K562 (cell line): Measurements from ENCODE around the gene CMIP. TPM values are rescaled to one million over a fixed set of nuclear protein-coding genes. Genes with fewer than 3 reads are reported as not detected.
A peak's percentile ranks its signal among the peaks of the same experiment; 100 is the strongest.

Experiments used
- ELF1 ChIP-seq: fragments of 200-800 bp; sonication (Bioruptor generic); IDR thresholded peaks from 2 replicates; pipeline ENCODE4 v1.6.1; 2016; ENCODE audit warnings: missing genetic modification characterization, missing compliant biosample characterization
- ELF2 ChIP-seq: fragments of 250-450 bp; sonication (Bioruptor Pico); IDR thresholded peaks from 2 replicates; pipeline ENCODE4 v1.5.0; 2021; ENCODE audit warnings: mild to moderate bottlenecking
- ERF ChIP-seq: fragments of 450-650 bp; formaldehyde crosslinking; IDR thresholded peaks from 2 replicates; pipeline ENCODE4 v1.4.0; 2020; ENCODE audit warnings: mild to moderate bottlenecking, mixed read lengths
- ESRRB ChIP-seq: fragments of 250-450 bp; sonication (Bioruptor Pico); IDR thresholded peaks from 2 replicates; pipeline ENCODE4 v1.5.0; 2020; ENCODE audit warnings: mild to moderate bottlenecking, moderate library complexity, borderline replicate concordance
- ETV5 ChIP-seq: sonication (generic); formaldehyde crosslinking; IDR thresholded peaks from 2 replicates; pipeline ENCODE4 v1.4.0; 2020; ENCODE audit warnings: low read depth, mild to moderate bottlenecking, missing genetic modification reagents
- GABPB1 ChIP-seq: sonication (generic); formaldehyde crosslinking; IDR thresholded peaks from 2 replicates; pipeline ENCODE4 v1.8.0; 2022; ENCODE audit warnings: mild to moderate bottlenecking, missing genetic modification reagents
- NUFIP1 ChIP-seq: fragments of 450-650 bp; IDR thresholded peaks from 2 replicates; pipeline ENCODE4 v1.6.1; 2018; ENCODE audit not compliant: partially characterized antibody
- POLR2AphosphoS5 ChIP-seq: IDR thresholded peaks from 2 replicates; pipeline ENCODE4 v1.6.1; 2011; ENCODE audit warnings: mild to moderate bottlenecking, low read depth, low read length, moderate library complexity; ENCODE audit not compliant: control insufficient read depth, insufficient read depth
- PPARD ChIP-seq: fragments of 250-450 bp; sonication (Bioruptor Pico); IDR thresholded peaks from 2 replicates; pipeline ENCODE4 v1.8.0; 2022; ENCODE audit warnings: inconsistent platforms, mild to moderate bottlenecking, moderate library complexity
- SMAD1 ChIP-seq: fragments of 150-350 bp; IDR thresholded peaks from 2 replicates; pipeline ENCODE4 v1.6.1; 2014; ENCODE audit warnings: low read length, low read depth; ENCODE audit not compliant: partially characterized antibody
- SP2 ChIP-seq: IDR thresholded peaks from 2 replicates; pipeline ENCODE4 v1.6.1; 2011; ENCODE audit warnings: mild to moderate bottlenecking, low read depth, low read length, moderate library complexity; ENCODE audit not compliant: poor library complexity, severe bottlenecking; ENCODE audit errors: extremely low read depth
- TAL1 ChIP-seq: fragments of 450-650 bp; IDR thresholded peaks from 2 replicates; pipeline ENCODE4 v1.6.1; 2016; ENCODE audit warnings: mild to moderate bottlenecking
- WHSC1 ChIP-seq: IDR thresholded peaks from one replicate; pipeline ENCODE4 v1.6.1; 2012; ENCODE audit warnings: low read length, control low read depth, inconsistent platforms
- ZNF311 ChIP-seq: fragments of 250-450 bp; sonication (Bioruptor Pico); IDR thresholded peaks from 2 replicates; pipeline ENCODE4 v1.4.0; 2020; ENCODE audit warnings: mild to moderate bottlenecking, moderate library complexity
- ZNF766 ChIP-seq: fragments of 200-800 bp; sonication (Bioruptor generic); conservative IDR thresholded peaks from 2 replicates; pipeline ENCODE4 v1.6.1; 2016; ENCODE audit warnings: missing genetic modification characterization, missing compliant biosample characterization
- polyA plus RNA-seq, 8 experiments: library from polyadenylated mRNA; depleted of rRNA in 4 of 8; stranded (reverse) in 5 of 8; unstranded in 3 of 8; fragments of >200 nt; fragmentation: Nextera tagmentation in 2 of 8; fragmentation: Illumina TruSeq in 1 of 8; extraction: Ambion mirVana in 2 of 8; extraction: Trizol in 1 of 8; gene quantifications; 2 replicates each; pipeline versions ENCODE4 v1.2.1 to v1.2.3, GENCODE V29; 2011 to 2014; ENCODE audit warnings: inconsistent platforms in 1 of 8, missing spikeins in 1 of 8
- total RNA-seq, 7 experiments: library from RNA; depleted of rRNA in 6 of 7; stranded (reverse); fragments of >200 nt in 6 of 7; fragmentation: Illumina TruSeq in 2 of 7; extraction: Trizol in 2 of 7; gene quantifications; 2 replicates each; pipeline versions ENCODE4 v1.2.1 to v1.2.3, GENCODE V29; 2011 to 2021; ENCODE audit warnings: low replicate concordance in 1 of 7
- TF ChIP-seq, protein P1 (sequence below), 2 experiments: fragments of 450-650 bp in 1 of 2; sonication (generic) in 1 of 2; formaldehyde crosslinking in 1 of 2; IDR thresholded peaks in 1 of 2; conservative IDR thresholded peaks in 1 of 2; 2 replicates each; pipeline versions ENCODE4 v1.6.1 to v1.8.1; 2016 to 2023; ENCODE audit warnings: mild to moderate bottlenecking in 2 of 2, moderate library complexity in 2 of 2, inconsistent platforms in 1 of 2, missing genetic modification reagents in 1 of 2
- TF ChIP-seq, protein P2 (sequence below): fragments of 450-650 bp; IDR thresholded peaks from 2 replicates; pipeline ENCODE4 v1.6.1; 2017; ENCODE audit warnings: antibody characterized with exemption
- TF ChIP-seq, protein P3 (sequence below), 2 experiments: fragments of 200-800 bp in 1 of 2; sonication (Bioruptor generic) in 1 of 2; sonication (generic) in 1 of 2; formaldehyde crosslinking in 1 of 2; IDR thresholded peaks in 1 of 2; conservative IDR thresholded peaks in 1 of 2; 2 replicates each; pipeline versions ENCODE4 v1.5.0 to v1.6.1; 2016 to 2020; ENCODE audit warnings: missing compliant biosample characterization in 1 of 2, missing genetic modification characterization in 1 of 2, missing genetic modification reagents in 1 of 2
- TF ChIP-seq, protein P4 (sequence below): sonication (generic); formaldehyde crosslinking; IDR thresholded peaks from 2 replicates; pipeline ENCODE4 v1.9.0; 2022; ENCODE audit warnings: mild to moderate bottlenecking, missing genetic modification reagents
- TF ChIP-seq, protein P5 (sequence below): conservative IDR thresholded peaks from 2 replicates; pipeline ENCODE4 v1.6.1; 2011; ENCODE audit warnings: low read depth, mild to moderate bottlenecking, low read length; ENCODE audit not compliant: control insufficient read depth

The CMIP gene
- total and polyA plus RNA-seq, 9 of the 15 experiments (the other 6 are each of a cell fraction or from before 2014, with no cell fraction given), result 0.94 to 82.5 (median 10.3) TPM

DNA sequence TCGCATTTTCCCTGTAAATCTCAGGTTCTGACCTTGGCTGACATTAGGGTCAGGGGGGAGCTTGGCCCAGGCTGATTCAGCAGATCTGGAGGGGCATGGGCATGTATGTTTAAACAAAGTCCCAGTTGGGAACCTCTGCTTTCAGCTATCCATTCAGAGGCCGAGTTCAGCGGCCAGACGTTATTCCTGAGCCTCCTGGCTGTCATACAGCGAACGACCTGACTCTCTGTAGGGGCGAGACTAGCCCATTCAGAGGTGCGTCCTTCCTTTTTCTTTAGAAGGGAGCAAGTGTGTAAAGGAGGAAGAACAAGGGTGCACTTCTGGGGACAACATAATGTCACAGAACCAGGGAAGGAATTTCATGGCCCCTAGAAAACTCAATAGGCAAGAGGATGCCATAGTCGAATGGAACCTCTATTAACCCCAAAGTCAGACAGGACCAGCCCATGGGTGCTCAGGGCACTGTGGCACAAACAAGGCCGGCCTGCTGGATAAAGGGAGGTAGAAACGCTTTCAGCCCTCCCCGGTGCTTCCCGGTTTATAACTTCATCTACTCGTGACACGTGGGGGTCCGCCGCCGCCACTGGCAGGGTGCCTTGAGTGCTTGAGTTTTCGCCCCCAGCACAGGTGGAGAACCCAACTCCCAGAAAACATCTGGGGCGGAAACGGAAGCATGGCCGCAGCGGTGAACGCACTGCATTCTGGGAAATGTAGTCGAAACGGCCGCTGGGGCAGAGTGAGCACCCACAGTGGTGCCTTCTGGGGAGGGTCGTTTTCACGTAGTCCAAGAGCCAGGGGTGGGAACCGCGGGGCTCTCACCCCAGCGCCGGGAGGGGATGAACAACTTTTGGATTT is 301.3 kb downstream of the CMIP start (continued):
- TF ChIP-seq SP2 (no peak), POLR2AphosphoS5 (no peak), ELF2 (peak; percentile 62; the same call in 1 of the 2 replicates), NUFIP1 (no peak), ELF1 (tag) (peak; percentile 77), ZNF766 (CRISPR knock-in tag) (peak; percentile 39; the same call in 1 of the 2 replicates), PPARD (CRISPR knock-in tag) (no peak), WHSC1 (no peak), ETV5 (CRISPR knock-in tag) (peak; percentile 33; the same call in 1 of the 2 replicates), TAL1 (no peak), ESRRB (CRISPR knock-in tag) (no peak), ERF (0 out of 2 replicates have a peak, but pooled peaks have one; percentile 23), ZNF311 (no peak), SMAD1 (peak; percentile 14), GABPB1 (CRISPR knock-in tag) (peak; percentile 96)
- TF ChIP-seq, protein P1, sequence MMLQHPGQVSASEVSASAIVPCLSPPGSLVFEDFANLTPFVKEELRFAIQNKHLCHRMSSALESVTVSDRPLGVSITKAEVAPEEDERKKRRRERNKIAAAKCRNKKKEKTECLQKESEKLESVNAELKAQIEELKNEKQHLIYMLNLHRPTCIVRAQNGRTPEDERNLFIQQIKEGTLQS (IDR thresholded peaks at IDR 0.05), result no peak
- TF ChIP-seq, protein P1 (CRISPR knock-in tag; conservative IDR thresholded peaks at IDR 0.05), result 0 out of 2 replicates have a peak, but pooled peaks have one; percentile 29
- TF ChIP-seq, protein P2, sequence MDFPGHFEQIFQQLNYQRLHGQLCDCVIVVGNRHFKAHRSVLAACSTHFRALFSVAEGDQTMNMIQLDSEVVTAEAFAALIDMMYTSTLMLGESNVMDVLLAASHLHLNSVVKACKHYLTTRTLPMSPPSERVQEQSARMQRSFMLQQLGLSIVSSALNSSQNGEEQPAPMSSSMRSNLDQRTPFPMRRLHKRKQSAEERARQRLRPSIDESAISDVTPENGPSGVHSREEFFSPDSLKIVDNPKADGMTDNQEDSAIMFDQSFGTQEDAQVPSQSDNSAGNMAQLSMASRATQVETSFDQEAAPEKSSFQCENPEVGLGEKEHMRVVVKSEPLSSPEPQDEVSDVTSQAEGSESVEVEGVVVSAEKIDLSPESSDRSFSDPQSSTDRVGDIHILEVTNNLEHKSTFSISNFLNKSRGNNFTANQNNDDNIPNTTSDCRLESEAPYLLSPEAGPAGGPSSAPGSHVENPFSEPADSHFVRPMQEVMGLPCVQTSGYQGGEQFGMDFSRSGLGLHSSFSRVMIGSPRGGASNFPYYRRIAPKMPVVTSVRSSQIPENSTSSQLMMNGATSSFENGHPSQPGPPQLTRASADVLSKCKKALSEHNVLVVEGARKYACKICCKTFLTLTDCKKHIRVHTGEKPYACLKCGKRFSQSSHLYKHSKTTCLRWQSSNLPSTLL, result no peak
- TF ChIP-seq, protein P3, sequence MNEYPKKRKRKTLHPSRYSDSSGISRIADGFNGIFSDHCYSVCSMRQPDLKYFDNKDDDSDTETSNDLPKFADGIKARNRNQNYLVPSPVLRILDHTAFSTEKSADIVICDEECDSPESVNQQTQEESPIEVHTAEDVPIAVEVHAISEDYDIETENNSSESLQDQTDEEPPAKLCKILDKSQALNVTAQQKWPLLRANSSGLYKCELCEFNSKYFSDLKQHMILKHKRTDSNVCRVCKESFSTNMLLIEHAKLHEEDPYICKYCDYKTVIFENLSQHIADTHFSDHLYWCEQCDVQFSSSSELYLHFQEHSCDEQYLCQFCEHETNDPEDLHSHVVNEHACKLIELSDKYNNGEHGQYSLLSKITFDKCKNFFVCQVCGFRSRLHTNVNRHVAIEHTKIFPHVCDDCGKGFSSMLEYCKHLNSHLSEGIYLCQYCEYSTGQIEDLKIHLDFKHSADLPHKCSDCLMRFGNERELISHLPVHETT (CRISPR knock-in tag; conservative IDR thresholded peaks at IDR 0.05 in 1 of 2, IDR thresholded peaks at IDR 0.05 in 1 of 2), result peak in 1 of 2 experiments; percentile 77; a peak in 2 of 4 replicates
- TF ChIP-seq, protein P4, sequence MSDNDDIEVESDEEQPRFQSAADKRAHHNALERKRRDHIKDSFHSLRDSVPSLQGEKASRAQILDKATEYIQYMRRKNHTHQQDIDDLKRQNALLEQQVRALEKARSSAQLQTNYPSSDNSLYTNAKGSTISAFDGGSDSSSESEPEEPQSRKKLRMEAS (CRISPR knock-in tag), result peak; percentile 61
- TF ChIP-seq, protein P5, sequence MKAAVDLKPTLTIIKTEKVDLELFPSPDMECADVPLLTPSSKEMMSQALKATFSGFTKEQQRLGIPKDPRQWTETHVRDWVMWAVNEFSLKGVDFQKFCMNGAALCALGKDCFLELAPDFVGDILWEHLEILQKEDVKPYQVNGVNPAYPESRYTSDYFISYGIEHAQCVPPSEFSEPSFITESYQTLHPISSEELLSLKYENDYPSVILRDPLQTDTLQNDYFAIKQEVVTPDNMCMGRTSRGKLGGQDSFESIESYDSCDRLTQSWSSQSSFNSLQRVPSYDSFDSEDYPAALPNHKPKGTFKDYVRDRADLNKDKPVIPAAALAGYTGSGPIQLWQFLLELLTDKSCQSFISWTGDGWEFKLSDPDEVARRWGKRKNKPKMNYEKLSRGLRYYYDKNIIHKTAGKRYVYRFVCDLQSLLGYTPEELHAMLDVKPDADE, result peak; percentile 75
